GM21786 (cell line): ENCODE data around the gene FUCA2.

Experiments
- ATAC-seq: cut with Tn5 transposase; IDR thresholded peaks from one replicate; pipeline ENCODE4 v1.9.1; 2021; ENCODE audit not compliant: unreplicated experiment

Gene FUCA2

GRCh38 chr6:143510991-143511891 lies at the start of gene FUCA2:
TSS of gene FUCA2 (minus strand) at chr6:143511720. CDS start at chr6:143511634, 86 bp downstream.
- peak; percentile 58 for ATAC-seq

GRCh38 chr6:143561105-143561704 lies 49.7 kb upstream of the FUCA2 start:
- no peak for ATAC-seq

GRCh38 chr6:143559051-143559660 lies 47.6 kb upstream of the FUCA2 start:
- ATAC-seq = no peak

GRCh38 chr6:143556529-143556928 lies 45.0 kb upstream of the FUCA2 start:
- ATAC-seq = no peak

- no peak for ATAC-seq
Observed at GRCh38 chr6:143555582-143555981, 44.1 kb upstream of the FUCA2 start.

- ATAC-seq = no peak
Observed at GRCh38 chr6:143555071-143555492, 43.6 kb upstream of the FUCA2 start.

- ATAC-seq = no peak
Observed at GRCh38 chr6:143553337-143553736, 41.8 kb upstream of the FUCA2 start.

GRCh38 chr6:143549949-143550268 lies 38.4 kb upstream of the FUCA2 start:
- no peak for ATAC-seq

- ATAC-seq = peak; percentile 85
Observed at GRCh38 chr6:143549221-143549948, 37.9 kb upstream of the FUCA2 start.

GRCh38 chr6:143546599-143546998 lies 35.1 kb upstream of the FUCA2 start:
- no peak for ATAC-seq

- no peak for ATAC-seq
Observed at GRCh38 chr6:143545976-143546547, 34.5 kb upstream of the FUCA2 start.

- ATAC-seq = no peak
Observed at GRCh38 chr6:143545165-143545564, 33.6 kb upstream of the FUCA2 start.

- no peak for ATAC-seq
Observed at GRCh38 chr6:143544011-143544696, 32.6 kb upstream of the FUCA2 start.

GRCh38 chr6:143543435-143543834 lies 31.9 kb upstream of the FUCA2 start:
- peak; percentile 49 for ATAC-seq

- no peak for ATAC-seq
Observed at GRCh38 chr6:143542888-143543287, 31.4 kb upstream of the FUCA2 start.

GRCh38 chr6:143540192-143540591 lies 28.7 kb upstream of the FUCA2 start:
- no peak for ATAC-seq

- no peak for ATAC-seq
Observed at GRCh38 chr6:143539734-143540133, 28.2 kb upstream of the FUCA2 start.

- ATAC-seq = no peak
Observed at GRCh38 chr6:143539106-143539505, 27.6 kb upstream of the FUCA2 start.

GRCh38 chr6:143538374-143538773 lies 26.9 kb upstream of the FUCA2 start:
- ATAC-seq = no peak
